GM19023 (cell line): ENCODE results near the gene SNX9.
A peak's percentile ranks its signal among the peaks of the same experiment; 100 is the strongest.
"Not testable (repeated sequence)": the region's sequence is repeated elsewhere in the genome, so short reads cannot be mapped to it uniquely, and the experiment has no call there.

Experiments
- ATAC-seq: cut with Tn5 transposase; IDR thresholded peaks from one replicate; pipeline ENCODE4 v1.9.1; 2021; ENCODE audit warnings: mild to moderate bottlenecking, moderate library complexity; ENCODE audit not compliant: unreplicated experiment

The SNX9 gene

DNA sequence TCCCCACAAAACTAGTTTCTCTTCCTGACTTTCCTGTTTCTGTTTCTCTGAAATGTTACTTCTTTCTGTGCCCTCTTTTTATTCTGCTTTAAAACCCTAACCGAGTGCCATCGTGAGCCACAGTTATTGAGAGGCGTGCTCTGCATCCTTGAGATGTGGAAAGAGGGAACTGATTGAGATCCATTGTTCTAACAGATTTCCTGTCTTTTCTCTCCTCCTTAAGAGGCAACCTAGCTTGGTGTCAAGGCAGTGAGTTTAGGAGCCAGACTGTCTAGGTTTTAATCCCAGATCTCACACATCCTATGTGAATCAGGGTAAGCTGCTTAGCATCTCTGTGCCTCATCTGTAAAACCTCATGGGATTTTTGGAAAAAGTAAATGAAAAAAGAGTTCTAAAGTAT lies 57.5 kb downstream of the SNX9 start:
- ATAC-seq, result no peak

DNA sequence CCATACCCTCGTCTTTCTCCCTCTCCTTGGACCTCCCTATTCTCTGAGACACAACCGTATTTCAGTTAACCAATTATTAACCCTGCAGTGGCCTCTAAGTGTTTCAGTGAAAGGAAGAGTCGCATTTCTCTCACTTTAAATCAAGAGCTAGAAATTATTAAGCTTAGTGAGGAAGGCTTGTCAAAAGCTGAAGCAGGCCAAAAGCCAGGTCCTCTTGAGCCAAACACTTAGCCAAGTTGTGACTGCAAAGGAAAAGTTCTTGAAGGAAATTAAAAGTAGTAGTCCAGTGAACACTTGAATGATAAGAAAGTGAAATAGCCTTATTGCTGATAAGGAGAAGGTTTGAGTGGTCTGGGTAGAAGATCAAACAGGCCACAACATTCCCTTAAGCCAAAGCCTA lies 58.3 kb downstream of the SNX9 start:
- ATAC-seq, result no peak

DNA sequence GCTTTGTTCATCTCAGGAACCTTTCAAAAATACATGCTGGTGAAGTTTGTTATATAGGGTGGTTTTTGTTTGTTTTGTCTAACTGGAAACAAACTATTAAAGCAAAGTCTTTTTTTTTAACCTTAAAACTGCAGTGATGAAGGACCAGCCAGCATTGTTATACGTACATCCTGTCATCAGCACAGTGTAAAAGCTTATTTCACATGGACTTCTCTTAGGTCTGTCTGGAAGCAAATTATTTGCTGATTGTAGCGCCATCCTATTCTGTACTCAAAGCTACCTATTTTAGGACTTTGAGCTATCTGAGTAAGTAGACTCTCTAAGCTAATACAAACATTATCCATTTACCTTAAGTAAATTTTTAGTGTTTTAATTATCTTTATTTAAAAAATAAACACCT lies 61.7 kb downstream of the SNX9 start:
- ATAC-seq, result no peak

DNA sequence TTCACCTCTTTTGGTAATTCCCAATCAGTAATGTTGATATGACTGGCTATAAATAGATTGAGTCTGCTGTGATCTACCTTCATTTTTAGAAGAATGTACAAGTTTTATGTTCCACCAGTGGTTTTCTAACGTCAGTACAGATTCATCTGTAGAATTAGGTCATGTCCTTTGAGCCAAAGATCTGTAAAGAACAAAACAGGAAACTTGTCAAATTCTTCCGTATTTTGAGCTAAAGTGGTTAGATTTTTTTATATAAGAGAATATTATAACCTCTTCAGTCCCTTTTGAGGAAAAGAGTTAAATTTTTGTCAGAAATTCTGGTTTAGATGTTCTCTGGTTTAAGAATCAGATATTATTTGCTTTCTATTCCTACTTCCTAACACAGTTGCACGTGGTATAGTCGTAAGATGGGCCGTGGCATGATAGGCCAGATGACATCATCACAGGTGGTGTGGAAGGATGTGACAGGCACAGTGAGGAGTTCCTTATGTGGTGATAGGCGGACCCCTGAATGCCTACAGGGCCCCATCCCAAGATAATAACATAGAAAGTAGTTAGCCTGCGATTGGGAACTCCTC lies 62.3 kb downstream of the SNX9 start:
- no peak for ATAC-seq

DNA sequence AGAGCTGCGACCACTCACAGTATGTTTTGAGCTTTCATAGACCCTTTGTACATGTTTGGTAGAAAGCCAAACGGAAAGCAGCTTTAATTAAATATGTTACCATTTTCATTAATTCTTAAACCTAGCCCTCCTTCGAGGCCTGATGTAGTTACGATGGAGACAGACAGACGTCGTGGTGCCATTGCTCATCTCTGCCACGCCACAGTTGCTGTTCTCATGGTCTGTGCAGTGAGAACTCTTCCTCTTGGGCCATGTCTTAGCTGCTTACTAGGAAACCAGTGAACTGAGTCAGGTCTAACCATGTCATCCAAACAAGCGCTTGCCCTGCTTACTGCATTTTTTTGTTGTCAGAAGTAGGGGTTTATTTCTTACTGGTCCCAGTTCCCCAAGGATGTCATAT lies 62.8 kb downstream of the SNX9 start:
- no peak for ATAC-seq

DNA sequence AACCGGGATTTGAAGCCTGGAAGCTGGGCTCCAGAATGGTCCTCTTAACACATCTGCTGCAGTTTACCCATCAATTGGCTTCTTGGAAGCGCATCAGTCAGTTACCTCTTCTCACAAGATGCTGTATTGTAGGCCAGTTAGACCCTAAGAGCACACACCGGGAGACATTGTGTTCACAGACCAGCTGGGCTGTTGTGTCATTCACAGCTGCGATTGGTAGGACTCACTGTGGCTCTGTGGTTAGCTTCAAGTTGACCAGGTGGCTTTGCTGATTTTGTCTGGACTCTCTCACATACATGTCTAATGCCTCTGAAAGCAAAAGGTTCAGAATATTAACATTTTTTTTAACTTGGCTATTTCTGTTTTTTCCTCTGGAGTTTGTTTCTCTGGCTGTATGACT lies 64.8 kb downstream of the SNX9 start:
- peak; percentile 63 for ATAC-seq

DNA sequence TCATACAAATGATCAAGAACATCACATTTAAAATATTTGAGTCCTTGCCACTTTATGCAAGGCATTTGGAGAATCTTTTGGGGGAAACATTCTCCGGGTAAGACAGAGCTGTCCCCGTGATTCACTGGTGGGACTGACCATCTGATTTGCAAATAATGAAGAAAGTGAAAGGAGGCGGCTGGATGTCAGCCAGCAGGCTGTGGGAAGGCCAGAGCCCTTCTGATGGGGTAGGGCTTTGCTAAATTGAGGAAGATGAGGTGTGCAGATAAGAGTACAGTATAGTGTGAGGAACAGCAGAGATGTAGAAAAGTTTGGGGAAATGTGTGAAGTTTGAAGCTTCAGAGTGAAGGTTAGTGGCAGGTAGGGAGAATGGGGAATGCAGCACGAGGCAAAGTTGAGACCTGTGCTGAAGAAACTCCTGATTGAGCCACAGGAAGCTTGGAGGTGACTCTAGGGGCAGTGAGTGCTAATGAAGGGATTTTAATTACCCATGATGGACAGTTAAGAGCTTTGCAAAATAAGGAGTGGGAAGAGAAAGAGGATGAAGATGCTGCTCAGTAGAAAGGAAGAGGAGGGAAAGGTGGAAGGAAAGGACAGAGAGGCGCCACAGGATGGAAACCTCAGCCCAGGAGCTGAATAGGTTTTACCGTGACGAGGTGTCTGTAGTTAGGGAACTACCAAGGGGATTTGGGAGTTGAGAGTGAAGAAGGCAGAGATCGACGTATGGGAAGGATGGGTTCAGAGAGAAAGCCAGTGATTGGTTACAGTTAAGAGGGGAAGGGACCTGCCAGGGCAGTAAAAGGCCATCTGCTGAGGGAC lies 68.7 kb downstream of the SNX9 start:
- no peak for ATAC-seq

DNA sequence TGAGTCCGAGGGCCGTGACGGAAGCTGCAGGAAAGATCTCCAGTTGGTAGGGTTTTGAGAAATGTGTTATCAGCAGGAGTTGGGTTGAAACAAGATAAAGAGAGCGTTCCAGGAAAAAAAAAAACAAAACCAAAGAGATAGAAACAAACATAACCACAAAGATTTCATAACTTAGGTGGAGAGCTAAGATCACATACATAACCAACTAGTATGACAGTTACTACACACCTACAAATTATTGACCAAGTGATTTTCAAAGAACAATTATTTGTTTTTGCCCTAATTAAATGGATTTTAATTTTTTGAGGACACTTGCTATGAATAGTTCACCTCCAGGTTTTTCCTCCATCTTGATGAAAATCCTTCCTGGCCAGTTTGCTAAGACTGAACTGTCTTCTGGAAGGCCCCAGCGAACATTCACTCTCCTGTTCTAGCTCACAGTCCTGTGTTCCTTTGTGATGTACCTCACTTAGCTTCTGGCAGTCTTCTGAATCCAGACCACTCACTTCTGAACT lies 69.4 kb downstream of the SNX9 start:
- no peak for ATAC-seq

DNA sequence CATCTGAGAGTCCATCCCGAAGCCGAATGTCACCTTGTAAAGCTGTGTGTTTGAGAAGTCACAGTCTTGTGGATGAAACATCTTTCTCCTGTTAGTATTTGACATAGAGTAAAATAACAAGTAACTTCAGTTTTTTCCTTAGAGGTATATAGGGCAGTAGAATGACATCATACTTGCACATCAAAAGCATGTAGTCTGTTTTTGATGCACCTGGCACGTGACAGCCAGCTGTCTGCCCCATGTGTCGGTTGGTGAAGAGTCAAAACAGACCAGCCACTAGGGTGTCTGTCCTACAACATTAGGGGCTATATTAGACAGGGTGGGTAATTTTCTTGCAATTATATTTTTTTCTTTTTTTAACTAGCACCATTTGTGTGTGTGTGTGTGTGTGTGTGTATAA lies 70.2 kb downstream of the SNX9 start:
- ATAC-seq, result no peak

DNA sequence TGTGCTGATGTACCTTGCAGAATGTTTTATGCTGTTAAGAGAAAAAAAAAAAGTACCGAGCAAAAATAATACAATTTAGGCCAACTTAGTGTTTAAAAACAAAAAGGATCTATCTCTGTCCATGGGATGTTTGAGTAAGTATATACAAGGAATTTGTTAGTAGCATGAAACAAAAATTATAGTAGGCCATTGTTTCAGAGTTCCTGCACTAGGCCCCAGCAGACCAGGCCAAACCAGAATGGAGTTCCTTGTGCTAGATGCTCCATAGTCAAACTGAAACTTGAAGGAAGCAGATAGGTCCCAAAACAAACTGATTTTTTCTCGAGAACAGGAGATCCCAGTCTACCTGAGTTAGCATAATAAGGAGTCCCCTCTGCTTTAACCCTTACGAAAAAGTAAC lies 72.5 kb downstream of the SNX9 start:
- ATAC-seq, result no peak

DNA sequence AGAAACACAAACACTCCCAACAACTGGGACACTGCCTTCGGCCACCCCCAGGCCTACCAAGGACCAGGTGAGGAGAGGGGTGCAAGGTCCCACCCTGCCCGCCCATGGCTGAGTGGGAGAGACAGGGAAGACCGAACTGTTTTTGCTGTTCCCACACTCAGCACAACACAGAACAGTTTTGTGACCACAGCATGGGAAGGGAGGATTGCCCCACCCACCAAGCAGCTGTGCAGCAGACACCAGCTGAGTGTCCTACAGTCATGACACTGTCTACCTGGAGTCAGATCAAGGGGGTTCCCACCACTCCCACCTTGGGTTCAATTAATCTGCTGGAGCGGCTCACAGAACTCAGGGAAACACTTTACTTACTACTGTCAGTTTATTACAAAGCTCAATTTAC lies 73.9 kb downstream of the SNX9 start:
- ATAC-seq, result no peak

DNA sequence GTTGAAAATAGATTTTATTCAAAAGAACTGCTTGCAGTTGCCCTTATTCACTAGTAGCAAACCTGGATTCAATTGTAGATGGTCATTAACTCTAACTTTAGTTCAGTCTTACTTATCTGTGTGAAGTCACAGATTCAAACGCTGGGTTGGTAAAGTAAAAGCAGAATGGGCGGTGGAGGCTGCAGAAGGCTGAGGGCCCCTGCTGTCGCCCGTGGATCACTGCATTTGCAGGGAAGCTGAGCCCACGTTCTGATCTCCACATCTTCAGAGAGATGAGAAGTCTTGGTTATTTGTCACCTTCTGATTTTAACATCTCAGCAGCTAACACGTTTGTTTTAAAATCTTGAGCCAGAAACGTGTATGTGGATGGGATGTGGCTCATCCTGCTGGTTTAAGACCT lies 75.1 kb downstream of the SNX9 start:
- no peak for ATAC-seq

DNA sequence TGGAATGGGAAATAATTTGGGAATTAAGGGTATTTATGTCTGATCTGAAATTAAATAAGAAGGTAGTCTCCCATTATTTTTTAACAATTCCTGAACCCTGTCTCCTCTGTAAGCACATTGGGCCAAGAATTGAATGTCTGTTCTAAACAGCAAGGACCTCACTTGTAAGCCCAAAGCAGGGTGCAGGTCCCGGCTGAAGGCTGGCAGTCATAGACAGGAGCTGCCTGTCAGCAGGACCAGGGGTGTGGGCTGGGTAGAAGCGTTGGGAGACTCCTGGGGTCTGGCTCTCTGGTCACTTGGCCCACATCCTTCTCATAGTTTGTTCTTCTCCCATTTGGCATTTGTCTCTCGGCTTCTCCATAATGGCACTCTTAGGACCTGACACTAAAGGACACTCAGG lies 75.6 kb downstream of the SNX9 start:
- ATAC-seq, result no peak

DNA sequence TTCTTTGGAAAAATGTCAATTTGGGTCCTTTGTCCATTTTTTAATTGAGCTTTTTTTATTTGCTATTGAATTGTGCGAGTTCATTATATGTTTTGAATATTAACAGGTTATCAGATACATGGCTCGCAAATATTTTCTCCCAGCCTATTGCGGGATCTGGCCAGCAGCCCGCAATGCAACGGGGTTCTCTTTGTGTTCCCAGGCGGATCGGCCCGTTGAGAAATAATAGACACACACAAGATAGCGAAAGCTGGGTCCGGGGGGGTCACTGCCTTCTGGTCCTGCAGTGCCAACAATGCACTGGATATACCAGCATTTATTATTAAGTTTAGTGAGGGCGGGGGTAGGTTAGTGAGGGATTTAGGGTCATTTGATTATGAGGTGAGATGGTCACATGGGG lies 77.2 kb downstream of the SNX9 start:
- ATAC-seq, result not testable (repeated sequence)

DNA sequence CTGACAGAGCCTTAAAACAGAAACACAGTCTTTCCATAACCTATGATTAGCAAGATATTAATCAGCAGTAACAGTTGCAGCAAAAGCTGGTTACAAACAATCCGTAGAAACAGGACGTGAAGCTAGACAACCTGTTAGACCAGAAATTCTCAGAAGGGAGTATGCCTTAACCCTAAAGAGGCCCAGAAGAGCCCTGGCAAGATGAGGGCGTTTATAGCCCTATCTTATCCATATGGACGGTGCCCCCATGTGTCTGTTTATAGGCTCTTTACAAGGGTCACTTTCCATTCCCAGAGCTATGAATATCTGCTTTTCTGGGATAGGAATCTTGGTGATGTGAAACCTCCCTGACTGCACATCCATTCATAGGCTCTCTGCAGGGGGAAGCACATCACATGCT lies 77.7 kb downstream of the SNX9 start:
- ATAC-seq, result not testable (repeated sequence)

DNA sequence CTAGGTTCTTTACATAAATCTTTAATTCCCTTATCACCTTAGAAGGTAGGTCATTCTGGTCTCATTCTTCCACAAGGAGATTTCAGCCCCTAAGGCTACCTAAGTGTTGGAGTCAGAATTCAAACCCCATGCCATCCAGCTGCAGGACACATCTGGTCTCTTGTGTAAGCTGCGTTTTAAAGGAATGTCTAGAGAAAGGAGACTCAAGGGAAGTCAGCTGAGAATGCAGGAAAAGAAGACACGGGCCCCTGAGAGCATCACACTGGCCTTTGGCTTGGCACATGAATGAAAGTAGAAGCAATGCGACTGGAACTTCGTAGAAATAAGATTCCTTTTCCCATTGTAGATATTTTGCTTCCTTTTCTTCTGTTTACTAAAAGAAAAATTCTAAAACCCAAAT lies 82.0 kb downstream of the SNX9 start:
- no peak for ATAC-seq

DNA sequence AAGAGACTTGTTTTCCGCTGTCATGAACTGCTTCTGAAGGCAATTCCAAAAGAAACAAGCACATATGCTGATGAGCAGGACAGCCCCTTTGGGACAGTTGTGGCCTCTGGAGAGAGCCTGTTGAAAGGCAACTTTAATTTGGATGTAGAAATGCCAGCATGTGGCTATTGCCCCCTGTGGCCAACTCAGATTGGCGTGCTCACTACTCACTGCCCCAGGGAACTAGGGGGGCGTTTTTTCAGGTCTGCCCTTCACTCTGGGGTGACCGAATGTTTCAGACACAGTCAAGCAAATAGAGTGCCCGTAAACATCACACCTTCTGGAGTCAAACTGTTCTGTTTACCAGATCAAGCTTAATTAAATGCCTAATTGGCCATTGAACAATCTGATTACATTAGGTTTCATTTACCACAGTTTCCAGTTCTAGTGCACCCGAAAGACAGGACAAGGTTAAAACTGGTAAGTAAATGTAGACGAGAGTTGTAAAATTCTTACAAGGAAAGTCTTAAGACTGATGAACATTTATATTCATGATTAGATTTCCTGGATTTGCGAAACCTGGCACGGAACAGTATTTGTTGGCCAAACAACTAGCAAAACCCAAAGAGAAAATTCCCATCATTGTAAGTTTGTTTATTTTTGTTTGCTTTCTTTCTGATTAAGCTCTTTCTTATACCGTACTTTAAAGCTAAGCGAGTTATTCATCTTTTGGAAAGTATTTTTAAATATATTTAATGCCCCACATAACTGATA lies 82.7 kb downstream of the SNX9 start:
- ATAC-seq, result no peak

DNA sequence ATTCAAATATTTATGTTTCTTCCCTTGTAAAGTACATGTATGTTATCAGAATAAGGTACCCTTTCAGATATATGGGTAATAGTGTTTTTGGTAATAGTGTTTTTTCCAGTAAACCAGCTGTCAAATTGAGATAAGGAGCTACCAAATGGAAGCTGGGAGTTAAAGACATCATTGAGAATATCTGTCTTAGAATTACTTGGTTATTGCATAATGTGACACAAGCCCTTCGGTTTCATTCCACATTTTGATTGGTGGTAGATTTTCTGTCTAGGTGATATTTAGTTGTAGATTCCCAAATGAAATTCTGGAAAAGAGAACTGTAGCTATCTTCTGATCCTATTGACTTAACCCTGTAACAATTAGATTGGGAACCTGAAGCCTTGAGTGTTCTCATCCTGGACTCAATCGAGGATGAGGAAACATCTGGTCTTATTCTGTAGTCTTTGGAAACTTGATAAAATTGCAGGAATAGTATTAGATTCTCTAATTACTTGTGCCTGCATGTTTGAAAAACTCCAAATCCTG lies 83.6 kb downstream of the SNX9 start:
- ATAC-seq, result no peak

DNA sequence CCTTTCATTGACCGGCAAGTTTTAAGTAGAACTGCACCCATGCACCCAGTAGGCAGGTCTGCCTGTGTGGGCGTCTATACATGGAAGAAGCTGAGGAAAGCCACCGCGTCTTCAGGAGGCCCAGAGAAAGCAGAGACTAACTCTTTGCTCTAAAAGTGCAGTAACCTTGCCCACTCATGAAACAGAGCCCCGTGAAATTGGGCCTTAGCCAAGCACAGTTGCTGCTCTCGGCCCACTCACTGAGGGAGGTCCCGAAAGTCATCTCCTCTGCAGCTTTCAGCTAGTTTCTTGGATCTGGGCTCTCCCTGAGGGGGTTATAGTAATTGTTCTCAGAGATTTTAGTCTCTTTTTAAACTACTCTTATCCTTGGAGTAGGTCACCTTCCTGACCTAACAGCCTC lies 84.6 kb downstream of the SNX9 start:
- ATAC-seq, result no peak

DNA sequence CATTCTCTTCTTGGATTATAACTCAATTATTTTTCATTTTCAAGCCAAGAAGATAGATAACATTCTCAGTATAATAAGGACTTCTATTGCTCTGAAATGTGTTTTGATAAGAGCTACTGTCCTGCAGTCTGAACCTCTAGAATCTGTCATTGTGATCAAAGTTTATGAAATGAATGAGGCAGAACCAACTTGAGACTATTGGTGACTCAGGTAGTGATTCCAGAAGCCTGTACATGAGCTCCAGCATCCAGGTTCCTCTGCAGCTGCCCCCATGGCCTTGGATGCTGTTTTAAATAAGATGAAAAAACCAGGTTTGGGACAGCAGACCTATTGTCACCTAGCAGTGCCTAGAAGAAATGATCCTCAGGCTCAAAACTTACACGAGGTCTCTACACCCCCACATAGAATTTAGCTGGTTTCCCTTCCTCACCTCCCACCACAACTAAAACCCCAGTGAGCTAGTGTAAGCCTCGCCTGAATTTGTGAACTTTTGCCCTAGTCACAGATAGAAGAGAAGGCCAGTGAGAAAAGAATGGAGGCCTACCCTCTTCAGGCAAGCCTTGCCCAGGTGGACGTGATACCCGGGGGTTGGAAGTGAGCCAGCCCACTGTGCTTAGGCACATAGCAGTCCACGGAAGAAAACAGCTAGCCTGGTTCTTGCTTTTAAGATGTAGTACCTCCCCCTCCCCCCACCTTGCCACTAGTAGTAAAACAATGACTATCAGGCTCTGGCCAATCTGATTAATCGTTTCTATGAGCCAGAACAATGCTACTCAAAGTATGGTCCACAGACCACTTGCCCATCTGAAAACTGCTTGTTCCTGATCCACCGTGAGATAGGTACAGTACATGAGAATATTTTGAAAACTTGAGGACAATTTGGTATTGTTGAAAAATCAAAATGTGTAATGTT lies 85.6 kb downstream of the SNX9 start:
- ATAC-seq, result peak; percentile 72

DNA sequence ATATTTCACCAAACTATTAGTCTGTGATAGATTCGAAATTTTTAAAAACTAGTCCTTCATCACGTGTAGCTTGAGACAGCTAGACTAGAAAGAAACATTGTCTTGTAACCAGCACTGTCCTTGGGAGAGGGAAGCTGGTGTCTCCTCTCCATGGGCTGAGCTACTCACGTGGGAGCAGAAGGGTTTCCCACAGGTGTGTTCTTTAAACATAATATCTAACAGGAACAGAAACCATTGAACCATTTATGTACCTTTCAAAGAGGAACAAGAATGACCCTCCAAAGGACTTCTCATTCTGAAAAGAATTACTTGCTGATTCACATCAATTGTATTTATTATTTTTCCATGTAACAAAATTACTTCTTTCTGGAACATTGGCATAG lies 86.2 kb downstream of the SNX9 start:
- no peak for ATAC-seq
